ENCODE measurements around the gene ODF4.
"Not testable (repeated sequence)": the region's sequence is repeated elsewhere in the genome, so short reads cannot be mapped to it uniquely, and the experiment has no call there.

The ODF4 gene

DNA sequence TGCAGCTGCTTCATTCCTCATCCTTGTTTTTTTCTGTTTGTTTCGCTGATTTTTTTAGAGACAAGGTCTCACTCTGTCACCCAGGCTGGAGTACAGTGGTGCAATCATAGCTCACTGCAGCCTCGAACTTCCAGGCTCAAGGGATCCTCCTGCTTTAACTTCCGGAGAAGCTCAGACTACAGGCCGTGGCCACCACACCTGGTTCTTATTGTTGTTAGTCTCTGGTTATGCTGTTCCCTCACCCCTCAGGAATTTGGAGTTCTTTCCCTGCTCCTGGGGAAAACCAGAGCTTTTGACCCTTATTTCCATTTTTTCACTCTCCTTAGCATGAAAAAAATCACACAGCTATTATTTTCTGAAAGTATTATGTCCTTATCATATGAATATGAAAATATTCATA is 1.8 kb downstream of the ODF4 start:
- Mint-ChIP-seq H3K4me1 (ENCODE audit: low read depth) (peaks cover 14% of the 10 kb centered on the region), H3K4me3 (no peak overlapping the region), H3K36me3 (ENCODE audit: low read depth) (no peaks in the 10 kb centered on the region), H3K27me3 (peaks cover 15% of the 10 kb centered on the region), H3K27ac (no peak overlapping the region), H3K9me3 (no peaks in the 10 kb centered on the region)
- no peak for DNase-seq

GRCh38 chr17:8345052-8345690 is 5.5 kb downstream of the ODF4 start:
- H3K27me3 Mint-ChIP-seq = peaks cover 30% of the 10 kb centered on the region
- no peak for DNase-seq
- H3K36me3 Mint-ChIP-seq (ENCODE audit: low read depth) = no peaks in the 10 kb centered on the region
- H3K4me3 Mint-ChIP-seq = no peak overlapping the region
- peaks cover 3% of the 10 kb centered on the region for H3K4me1 Mint-ChIP-seq (ENCODE audit: low read depth)
- no peaks in the 10 kb centered on the region for H3K9me3 Mint-ChIP-seq
- H3K27ac Mint-ChIP-seq = no peak overlapping the region

GRCh38 chr17:8345951-8346665 is 6.5 kb downstream of the ODF4 start:
- no peak for DNase-seq
- Mint-ChIP-seq H3K27ac (no peak overlapping the region), H3K4me1 (ENCODE audit: low read depth) (peaks cover 3% of the 10 kb centered on the region), H3K9me3 (no peaks in the 10 kb centered on the region), H3K4me3 (no peak overlapping the region), H3K36me3 (ENCODE audit: low read depth) (no peaks in the 10 kb centered on the region), H3K27me3 (peaks cover 30% of the 10 kb centered on the region)

- not testable (repeated sequence) for H3K27ac Mint-ChIP-seq; H3K4me3 Mint-ChIP-seq; H3K9me3 Mint-ChIP-seq; H3K36me3 Mint-ChIP-seq (ENCODE audit: low read depth); DNase-seq; H3K4me1 Mint-ChIP-seq (ENCODE audit: low read depth)
- H3K27me3 Mint-ChIP-seq = peaks cover 30% of the 10 kb centered on the region
Observed at GRCh38 chr17:8347001-8347400, 7.4 kb downstream of the ODF4 start.

DNA sequence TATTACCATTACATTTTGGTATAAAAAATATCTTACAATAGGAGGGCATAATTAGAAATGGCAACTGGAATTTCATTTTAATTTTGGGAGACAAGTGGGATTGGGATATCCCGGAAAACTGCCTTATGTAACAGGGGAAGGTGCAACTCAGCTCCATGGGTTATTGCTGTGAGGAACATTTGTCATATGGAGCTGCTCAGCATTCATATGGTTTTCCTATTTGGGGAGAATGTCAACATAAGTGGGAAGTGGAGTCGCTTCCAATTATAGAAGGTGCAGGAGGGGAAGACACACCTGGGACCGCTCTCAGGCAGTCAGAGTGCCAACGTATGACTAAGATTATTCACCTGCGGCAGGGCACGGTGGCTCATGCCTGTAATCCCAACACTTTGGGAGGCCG is 10.7 kb downstream of the ODF4 start:
- no peaks in the 10 kb centered on the region for H3K9me3 Mint-ChIP-seq
- H3K27me3 Mint-ChIP-seq = peaks cover 28% of the 10 kb centered on the region
- H3K27ac Mint-ChIP-seq = no peak overlapping the region
- H3K4me3 Mint-ChIP-seq = no peak overlapping the region
- no peak for DNase-seq
- H3K36me3 Mint-ChIP-seq (ENCODE audit: low read depth) = no peaks in the 10 kb centered on the region
- H3K4me1 Mint-ChIP-seq (ENCODE audit: low read depth) = no peaks in the 10 kb centered on the region

DNA sequence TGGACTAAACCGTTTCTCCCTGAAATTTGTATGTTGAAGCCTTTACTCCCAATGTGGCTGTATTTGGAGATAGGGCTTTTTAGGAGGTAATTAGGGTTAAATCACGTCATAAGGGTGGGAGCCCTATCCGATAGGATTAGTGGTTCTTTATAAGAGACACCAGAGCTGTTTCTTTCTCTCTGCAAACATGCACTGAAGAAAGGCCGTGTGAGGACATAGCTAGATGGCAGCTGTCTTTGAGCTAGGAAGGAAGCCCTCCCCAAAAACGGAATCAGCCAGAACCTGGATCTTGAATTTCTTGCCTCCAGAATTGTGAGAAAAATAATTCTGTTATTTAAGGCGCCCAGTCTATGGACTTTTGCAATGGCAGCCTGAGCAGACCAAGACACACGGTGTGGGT is 14.1 kb downstream of the ODF4 start:
- no peak overlapping the region for H3K4me3 Mint-ChIP-seq
- peaks cover 3% of the 10 kb centered on the region for H3K27me3 Mint-ChIP-seq
- H3K4me1 Mint-ChIP-seq (ENCODE audit: low read depth) = no peaks in the 10 kb centered on the region
- H3K27ac Mint-ChIP-seq = no peak overlapping the region
- H3K9me3 Mint-ChIP-seq = no peaks in the 10 kb centered on the region
- no peaks in the 10 kb centered on the region for H3K36me3 Mint-ChIP-seq (ENCODE audit: low read depth)
- DNase-seq = no peak

- H3K27ac Mint-ChIP-seq = no peak overlapping the region
- H3K36me3 Mint-ChIP-seq (ENCODE audit: low read depth) = no peaks in the 10 kb centered on the region
- H3K4me1 Mint-ChIP-seq (ENCODE audit: low read depth) = no peaks in the 10 kb centered on the region
- no peak for DNase-seq
- H3K27me3 Mint-ChIP-seq = peaks cover 3% of the 10 kb centered on the region
- H3K4me3 Mint-ChIP-seq = no peak overlapping the region
- no peaks in the 10 kb centered on the region for H3K9me3 Mint-ChIP-seq
Observed at GRCh38 chr17:8354236-8354635, 14.6 kb downstream of the ODF4 start.

DNA sequence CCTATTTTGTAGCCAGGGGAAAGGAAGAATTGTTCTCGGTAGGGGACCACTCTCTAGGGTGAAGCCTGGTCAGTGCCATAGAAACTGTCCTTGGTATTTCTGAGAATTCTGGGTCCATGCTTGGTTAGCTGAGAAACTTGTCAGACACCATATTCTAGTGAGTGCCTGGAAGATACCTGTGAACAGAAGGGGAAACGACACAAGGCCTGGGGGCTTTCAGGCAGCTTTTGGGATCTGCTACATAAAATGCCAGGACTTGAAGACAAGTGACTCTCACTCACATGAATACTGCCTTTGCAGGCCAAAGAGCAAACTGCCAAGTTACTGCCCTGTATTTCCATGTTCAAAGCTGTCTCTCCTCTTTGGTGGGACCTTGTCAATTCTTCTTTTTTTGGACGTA is 18.3 kb downstream of the ODF4 start:
- no peak overlapping the region for H3K27ac Mint-ChIP-seq

GRCh38 chr17:8359769-8360168 is 20.1 kb downstream of the ODF4 start:
- peaks cover 9% of the 10 kb centered on the region for H3K4me1 Mint-ChIP-seq (ENCODE audit: low read depth)
- H3K27ac Mint-ChIP-seq = no peak overlapping the region
- H3K9me3 Mint-ChIP-seq = no peaks in the 10 kb centered on the region
- DNase-seq = no peak
- no peaks in the 10 kb centered on the region for H3K36me3 Mint-ChIP-seq (ENCODE audit: low read depth)
- H3K27me3 Mint-ChIP-seq = no peaks in the 10 kb centered on the region
- no peak overlapping the region for H3K4me3 Mint-ChIP-seq

More for the DNA sequence above, 18.3 kb downstream of the ODF4 start:
- DNase-seq = no peak
- H3K4me3 Mint-ChIP-seq = no peak overlapping the region
- H3K36me3 Mint-ChIP-seq (ENCODE audit: low read depth) = no peaks in the 10 kb centered on the region
- H3K9me3 Mint-ChIP-seq = no peaks in the 10 kb centered on the region
- H3K4me1 Mint-ChIP-seq (ENCODE audit: low read depth) = peaks cover 9% of the 10 kb centered on the region
- no peaks in the 10 kb centered on the region for H3K27me3 Mint-ChIP-seq

DNA sequence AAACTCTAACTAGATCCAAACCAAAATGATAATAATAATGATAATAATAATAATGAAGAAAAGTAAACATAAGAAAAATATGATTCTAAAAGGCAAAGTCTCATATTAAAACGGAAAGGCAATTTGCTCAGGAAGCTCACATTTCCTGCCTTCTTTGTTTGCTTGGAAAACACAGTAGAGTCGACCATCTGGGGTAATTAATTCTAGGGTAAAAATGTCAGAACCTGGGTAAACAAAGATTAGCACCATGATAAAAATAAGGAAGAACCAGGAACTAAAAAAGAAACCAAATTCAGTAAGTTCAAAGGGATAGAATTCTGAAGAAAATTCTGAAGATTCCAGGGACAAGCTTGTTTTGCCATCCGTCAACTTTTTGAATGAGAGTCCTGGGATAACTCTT is 20.6 kb downstream of the ODF4 start:
- Mint-ChIP-seq H3K36me3 (ENCODE audit: low read depth) (no peaks in the 10 kb centered on the region), H3K4me3 (no peak overlapping the region), H3K27ac (no peak overlapping the region), H3K9me3 (no peaks in the 10 kb centered on the region), H3K27me3 (no peaks in the 10 kb centered on the region), H3K4me1 (ENCODE audit: low read depth) (peaks cover 9% of the 10 kb centered on the region)
- no peak for DNase-seq

DNA sequence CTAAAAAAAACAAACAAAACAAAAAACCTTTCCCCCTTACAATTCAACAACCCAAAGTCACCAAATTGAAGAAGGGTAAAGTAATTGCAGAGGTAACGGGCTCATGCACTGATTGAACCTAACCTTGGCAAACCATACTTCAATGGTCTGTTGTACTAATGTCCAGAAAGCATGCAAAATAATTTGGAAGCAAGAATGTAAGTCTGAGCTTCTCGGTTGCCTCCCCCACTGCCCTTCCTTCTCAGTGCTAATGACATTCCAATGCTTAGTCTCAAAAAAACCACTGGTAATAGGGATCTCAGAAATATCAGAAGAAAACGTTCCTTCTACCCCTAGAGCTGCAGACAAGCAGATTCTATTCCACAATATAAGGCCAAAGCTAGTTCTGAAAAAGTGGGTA is 21.1 kb downstream of the ODF4 start:
- Mint-ChIP-seq H3K4me1 (ENCODE audit: low read depth) (peaks cover 9% of the 10 kb centered on the region), H3K4me3 (no peak overlapping the region), H3K36me3 (ENCODE audit: low read depth) (no peaks in the 10 kb centered on the region), H3K9me3 (no peaks in the 10 kb centered on the region), H3K27ac (no peak overlapping the region), H3K27me3 (no peaks in the 10 kb centered on the region)
- DNase-seq = no peak

GRCh38 chr17:8362651-8363332 is 23.2 kb downstream of the ODF4 start:
- peaks cover 2% of the 10 kb centered on the region for H3K36me3 Mint-ChIP-seq (ENCODE audit: low read depth)
- H3K4me3 Mint-ChIP-seq = no peak overlapping the region
- H3K27me3 Mint-ChIP-seq = no peaks in the 10 kb centered on the region
- H3K27ac Mint-ChIP-seq = no peak overlapping the region
- no peaks in the 10 kb centered on the region for H3K9me3 Mint-ChIP-seq
- peaks cover 9% of the 10 kb centered on the region for H3K4me1 Mint-ChIP-seq (ENCODE audit: low read depth)
- DNase-seq = no peak

GRCh38 chr17:8365143-8365542 is 25.5 kb downstream of the ODF4 start:
- Mint-ChIP-seq H3K36me3 (ENCODE audit: low read depth) (peaks cover 21% of the 10 kb centered on the region), H3K4me1 (ENCODE audit: low read depth) (peaks cover 4% of the 10 kb centered on the region), H3K27ac (peak overlapping the region; percentile 50), H3K9me3 (no peaks in the 10 kb centered on the region), H3K27me3 (no peaks in the 10 kb centered on the region), H3K4me3 (no peak overlapping the region)
- DNase-seq = no peak

DNA sequence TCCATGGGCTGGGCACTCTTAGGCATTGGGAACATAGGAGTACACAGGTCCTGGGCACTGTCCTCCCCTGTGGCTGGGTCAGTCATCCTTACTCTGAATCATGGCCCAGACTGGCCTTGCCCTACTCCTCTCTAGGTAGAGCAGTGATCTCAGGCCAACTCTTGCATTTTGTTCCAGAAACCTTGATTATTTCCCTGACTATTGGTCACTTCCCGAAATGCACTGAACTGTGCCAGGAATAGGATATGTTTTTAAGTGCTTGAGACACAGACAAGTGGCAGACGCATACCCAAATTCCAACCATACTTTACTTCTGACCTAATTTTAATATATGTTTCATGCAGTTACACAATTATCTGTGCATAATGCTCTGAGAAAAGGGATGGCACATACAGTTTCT is 26.6 kb downstream of the ODF4 start:
- DNase-seq = no peak
- Mint-ChIP-seq H3K27me3 (no peaks in the 10 kb centered on the region), H3K4me1 (ENCODE audit: low read depth) (peaks cover 5% of the 10 kb centered on the region), H3K36me3 (ENCODE audit: low read depth) (peaks cover 24% of the 10 kb centered on the region), H3K9me3 (no peaks in the 10 kb centered on the region), H3K27ac (no peak overlapping the region), H3K4me3 (no peak overlapping the region)

DNA sequence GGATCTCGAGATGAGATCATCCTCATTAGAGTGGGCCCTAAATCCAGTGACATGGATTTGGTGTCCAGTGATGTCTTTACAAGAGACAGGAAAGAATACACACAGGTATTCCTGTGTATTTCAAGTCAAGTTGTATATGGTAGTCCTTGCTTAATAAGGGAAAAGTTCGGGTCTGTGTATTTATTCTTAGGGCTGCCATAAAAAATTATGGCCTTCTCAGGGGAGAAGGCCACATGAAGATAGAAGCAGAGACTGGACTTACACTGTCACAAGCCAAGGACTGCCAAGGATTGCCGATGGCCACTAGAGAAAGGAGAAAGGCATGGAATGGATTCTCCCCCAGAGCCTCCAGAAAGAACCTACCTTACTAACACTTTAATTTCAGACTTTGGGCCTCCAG is 28.6 kb downstream of the ODF4 start:
- Mint-ChIP-seq H3K27me3 (no peaks in the 10 kb centered on the region), H3K4me1 (ENCODE audit: low read depth) (peaks cover 5% of the 10 kb centered on the region), H3K9me3 (no peaks in the 10 kb centered on the region), H3K4me3 (no peak overlapping the region), H3K36me3 (ENCODE audit: low read depth) (peaks cover 24% of the 10 kb centered on the region), H3K27ac (no peak overlapping the region)
- no peak for DNase-seq

All from activated T-cell treated with anti-CD3 and anti-CD28 coated beads, Interleukin-2, amount 50 U/mL, for 24 hours (primary cell).